H1 (cell line): Measurements from ENCODE around the gene KRT78. TPM values are rescaled to one million over a fixed set of nuclear protein-coding genes. Genes with fewer than 3 reads are reported as not detected.

Experiments used
- CTCF ChIA-PET: fragments of 300-600 bp; sonication (Branson Sonifier 250); formaldehyde crosslinking; loops from one replicate; lab custom pipeline; 2021; ENCODE audit not compliant: partially characterized antibody; lab: Charles Lee
- POLR2A ChIA-PET: fragments of 300-600 bp; sonication (Branson Sonifier 250); formaldehyde crosslinking; loops from one replicate; lab custom pipeline; 2021; ENCODE audit warnings: inconsistent platforms; ENCODE audit not compliant: partially characterized antibody; lab: Charles Lee
- DNase-seq, 2 experiments: peaks; one replicate each; pipeline versions ENCODE4 v3.0.0 to v3.0.0-alpha.2; 2010 to 2022; ENCODE audit warnings: low spot score in 2 of 2, low read depth in 1 of 2, mixed read lengths in 1 of 2
- FAIRE-seq: peaks from 2 replicates; lab custom pipeline; 2011; peaks lifted over from hg19 to GRCh38; lab: Jason Lieb, UNC
- H2AFZ ChIP-seq: 2 replicates; pipeline ENCODE4 v1.8.1; 2012; ENCODE audit warnings: low read length, inconsistent platforms
- H2AK5ac ChIP-seq: 2 replicates; pipeline ENCODE4 v1.6.1; 2013; ENCODE audit warnings: low read depth, low read length
- H2BK120ac ChIP-seq: replicated peaks from 2 replicates; pipeline ENCODE3; 2013; ENCODE audit warnings: low read depth, low read length, inconsistent platforms
- H2BK12ac ChIP-seq: 2 replicates; pipeline ENCODE4 v1.6.1; 2013; ENCODE audit warnings: low read depth, low read length
- H2BK15ac ChIP-seq: 2 replicates; pipeline ENCODE4 v1.6.1; 2013; ENCODE audit warnings: low read length
- H2BK20ac ChIP-seq: 2 replicates; pipeline ENCODE4 v1.6.1; 2013; ENCODE audit warnings: low read length
- H2BK5ac ChIP-seq: 2 replicates; pipeline ENCODE4 v1.6.1; 2013; ENCODE audit warnings: low read depth, low read length
- H3K14ac ChIP-seq: 2 replicates; pipeline ENCODE4 v1.6.1; 2013; ENCODE audit warnings: inconsistent platforms; ENCODE audit not compliant: insufficient read length
- H3K18ac ChIP-seq: 2 replicates; pipeline ENCODE4 v1.6.1; 2013; ENCODE audit warnings: low read length; ENCODE audit errors: extremely low read depth
- H3K23ac ChIP-seq: 2 replicates; pipeline ENCODE4 v1.6.1; 2013; ENCODE audit warnings: inconsistent platforms; ENCODE audit not compliant: insufficient read length
- H3K23me2 ChIP-seq: 2 replicates; pipeline ENCODE4 v1.6.1; 2013; ENCODE audit warnings: low read depth, low read length
- H3K27ac ChIP-seq: 2 replicates; pipeline ENCODE4 v1.6.1; 2011; ENCODE audit warnings: low read depth, low read length, inconsistent platforms
- H3K27me3 ChIP-seq, 4 experiments: replicated peaks in 1 of 4; 1 replicate in 1 of 4; 2 replicates in 3 of 4; pipeline versions ENCODE4 v1.6.1 to v1.8.1; 2011 to 2013; ENCODE audit warnings: low read length in 3 of 4, mild to moderate bottlenecking in 3 of 4, inconsistent platforms in 2 of 4, mixed read lengths in 2 of 4, moderate library complexity in 1 of 4; ENCODE audit not compliant: control insufficient read depth in 3 of 4, insufficient read depth in 3 of 4; ENCODE audit errors: extremely low read depth in 1 of 4
- H3K36me3 ChIP-seq, 4 experiments: 2 replicates each; pipeline versions ENCODE4 v1.6.1 to v1.8.1; 2011 to 2013; ENCODE audit warnings: mild to moderate bottlenecking in 4 of 4, low read length in 3 of 4, moderate library complexity in 2 of 4, control low read depth in 1 of 4, inconsistent platforms in 1 of 4; ENCODE audit not compliant: insufficient read depth in 4 of 4, control insufficient read depth in 2 of 4
- H3K4ac ChIP-seq: replicated peaks from 2 replicates; pipeline ENCODE3; 2013; ENCODE audit warnings: low read length, low read depth, mixed read lengths, inconsistent platforms; ENCODE audit not compliant: insufficient read length
- H3K4me1 ChIP-seq, 4 experiments: replicated peaks in 1 of 4; 1 replicate in 1 of 4; 2 replicates in 3 of 4; pipeline versions ENCODE4 v1.6.1 to v1.8.1; 2011 to 2013; ENCODE audit warnings: low read length in 3 of 4, inconsistent platforms in 2 of 4, mixed read lengths in 1 of 4; ENCODE audit not compliant: insufficient read depth in 4 of 4, control insufficient read depth in 3 of 4
- H3K4me2 ChIP-seq, 2 experiments: 2 replicates each; pipeline versions ENCODE4 v1.6.1 to v1.8.1; 2011 to 2013; ENCODE audit warnings: low read depth in 2 of 2, low read length in 2 of 2, control low read depth in 1 of 2, inconsistent platforms in 1 of 2, mild to moderate bottlenecking in 1 of 2; ENCODE audit not compliant: insufficient read depth in 1 of 2
- H3K4me3 ChIP-seq, 4 experiments: fragments of 200-600, 300-600 bp in 1 of 4; sonication (generic), shearing (Covaris generic), sonication (Bioruptor Twin) in 1 of 4; 2 replicates each; pipeline versions ENCODE4 v1.5.1 to v1.8.1; 2011 to 2016; ENCODE audit warnings: low read length in 4 of 4, low read depth in 3 of 4, control low read depth in 2 of 4, inconsistent platforms in 2 of 4, mild to moderate bottlenecking in 2 of 4, mixed read lengths in 1 of 4, moderate library complexity in 1 of 4; ENCODE audit not compliant: insufficient read depth in 2 of 4; ENCODE audit errors: extremely low read depth in 1 of 4
- H3K56ac ChIP-seq: replicated peaks from 2 replicates; pipeline ENCODE3; 2013; ENCODE audit warnings: low read depth, mild to moderate bottlenecking, mixed read lengths, low read length, inconsistent platforms; ENCODE audit not compliant: insufficient read length
- H3K79me1 ChIP-seq: 2 replicates; pipeline ENCODE4 v1.6.1; 2013; ENCODE audit warnings: low read depth, low read length, control low read depth
- H3K79me2 ChIP-seq, 2 experiments: 2 replicates each; pipeline versions ENCODE4 v1.6.1 to v1.8.1; 2012 to 2013; ENCODE audit warnings: low read length in 2 of 2, mild to moderate bottlenecking in 2 of 2, inconsistent platforms in 1 of 2; ENCODE audit not compliant: insufficient read depth in 2 of 2, control insufficient read depth in 1 of 2
- H3K9ac ChIP-seq, 4 experiments: replicated peaks in 1 of 4; 1 replicate in 1 of 4; 2 replicates in 3 of 4; pipeline versions ENCODE4 v1.6.1 to v1.8.1; 2011 to 2013; ENCODE audit warnings: low read depth in 3 of 4, low read length in 3 of 4, control low read depth in 2 of 4, mild to moderate bottlenecking in 2 of 4, moderate library complexity in 2 of 4, inconsistent platforms in 1 of 4; ENCODE audit errors: extremely low read depth in 1 of 4
- H3K9me3 ChIP-seq, 2 experiments: 2 replicates each; pipeline versions ENCODE4 v1.6.1 to v1.8.1; 2012 to 2013; ENCODE audit warnings: mild to moderate bottlenecking in 2 of 2, moderate library complexity in 2 of 2, control low read depth in 1 of 2, inconsistent platforms in 1 of 2, low read depth in 1 of 2, low read length in 1 of 2, mixed read lengths in 1 of 2; ENCODE audit not compliant: insufficient read depth in 2 of 2
- H4K20me1 ChIP-seq, 2 experiments: replicated peaks in 1 of 2; 2 replicates each; pipeline versions ENCODE3 to v1.8.1; 2011 to 2013; ENCODE audit warnings: inconsistent platforms in 2 of 2, low read length in 2 of 2, mild to moderate bottlenecking in 1 of 2; ENCODE audit not compliant: insufficient read depth in 2 of 2, control insufficient read depth in 1 of 2
- H4K5ac ChIP-seq: 2 replicates; pipeline ENCODE4 v1.6.1; 2013; ENCODE audit warnings: low read length, low read depth, mixed read lengths, inconsistent platforms; ENCODE audit not compliant: insufficient read length
- H4K8ac ChIP-seq: 2 replicates; pipeline ENCODE4 v1.8.0; 2013; ENCODE audit warnings: mild to moderate bottlenecking, moderate library complexity, low read length, inconsistent platforms; ENCODE audit not compliant: insufficient read depth; ENCODE audit errors: extremely low read depth
- H4K91ac ChIP-seq: replicated peaks from 2 replicates; pipeline ENCODE3; 2013; ENCODE audit warnings: low read length, mixed read lengths, inconsistent platforms; ENCODE audit not compliant: insufficient read length
- KDM5A ChIP-seq: fragments of 200-600 bp; IDR thresholded peaks from 2 replicates; pipeline ENCODE4 v1.7.1; 2012; ENCODE audit warnings: mild to moderate bottlenecking, low read length, inconsistent platforms, mixed read lengths
- POLR2AphosphoS5 ChIP-seq: IDR thresholded peaks from 2 replicates; pipeline ENCODE4 v1.6.1; 2011; ENCODE audit warnings: low read depth, low read length
- POU5F1 ChIP-seq: IDR thresholded peaks from 2 replicates; pipeline ENCODE4 v1.6.1; 2011; ENCODE audit warnings: low read depth, mild to moderate bottlenecking, low read length, moderate library complexity
- RNF2 ChIP-seq: fragments of 200-900, 300-1000 bp; sonication (generic); IDR thresholded peaks from 2 replicates; pipeline ENCODE4 v1.7.1; 2016; ENCODE audit warnings: borderline replicate concordance, low read depth, mild to moderate bottlenecking, antibody characterized with exemption, low read length; ENCODE audit not compliant: poor library complexity, severe bottlenecking; ENCODE audit errors: missing control alignments
- SIN3A ChIP-seq, 2 experiments: IDR thresholded peaks in 1 of 2; conservative IDR thresholded peaks in 1 of 2; 2 replicates each; pipeline ENCODE4 v1.6.1; 2011 to 2012; ENCODE audit warnings: low read length in 2 of 2, improper control_type of control experiment in 1 of 2, low read depth in 1 of 2, mild to moderate bottlenecking in 1 of 2
- SUZ12 ChIP-seq: fragments of 200-600 bp; sonication (generic); IDR thresholded peaks from 2 replicates; pipeline ENCODE4 v1.6.1; 2012; ENCODE audit warnings: mild to moderate bottlenecking, inconsistent platforms, low read length, moderate library complexity, mixed read lengths
- TBP ChIP-seq: IDR thresholded peaks from 2 replicates; pipeline ENCODE4 v1.6.1; 2011; ENCODE audit warnings: low read depth, low read length, improper control_type of control experiment
- YY1 ChIP-seq: IDR thresholded peaks from 2 replicates; pipeline ENCODE4 v1.6.1; 2011; ENCODE audit warnings: low read depth, mild to moderate bottlenecking, low read length
- whole genome bisulfite sequencing, 2 experiments: shearing (Covaris generic) in 1 of 2; methylation state at CpG; one replicate each; pipeline versions ENCODE4 v1.1.6 to v1.1.7; 2013 to 2015; ENCODE audit warnings: low lambda C conversion rate in 2 of 2, mixed read lengths in 2 of 2, inconsistent platforms in 1 of 2, low coverage in 1 of 2, missing lambda C conversion rate in 1 of 2; ENCODE audit not compliant: insufficient replicate concordance in 2 of 2, insufficient coverage in 1 of 2, insufficient read length in 1 of 2; ENCODE audit errors: extremely low coverage in 1 of 2, missing lambda C conversion rate in 1 of 2; 5-methylcytosine and 5-hydroxymethylcytosine counted together
- polyA plus RNA-seq, 7 experiments: library from polyadenylated mRNA; depleted of rRNA in 3 of 7; stranded (reverse) in 5 of 7; unstranded in 2 of 7; fragments of >200 nt in 5 of 7; fragments of 200-250 nt in 2 of 7; gene quantifications; 1 replicate in 5 of 7; 2 replicates in 1 of 7; 4 replicates in 1 of 7; pipeline versions ENCODE4 v1.2.1 to v1.2.3, GENCODE V29; 2011 to 2013; ENCODE audit warnings: missing spikeins in 2 of 7, mixed read lengths in 2 of 7
- total RNA-seq: library from RNA; stranded (reverse); fragmentation: NEBNext Ultra II Directional; extraction: Animal tissue kit (Norgen Biotek cat#: 25700); gene quantifications from 2 replicates; pipeline ENCODE4 v1.2.1, GENCODE V29; 2021

The KRT78 gene
- total and polyA plus RNA-seq, 2 of the 8 experiments (the other 6 are each of a cell fraction or from before 2014, with no cell fraction given), result not detected

GRCh38 chr12:52788192-52788875, 60.5 kb downstream of the KRT78 start:
- H2AK5ac ChIP-seq, result no peak overlapping the region
- H3K27ac ChIP-seq, result no peak overlapping the region
- no peak overlapping the region for H2BK5ac ChIP-seq
- H2BK120ac ChIP-seq, result no peak overlapping the region
- no peaks in the 10 kb centered on the region for H3K9me3 ChIP-seq
- no peaks in the 10 kb centered on the region for H3K27me3 ChIP-seq
- H3K4ac ChIP-seq, result no peak overlapping the region
- H4K20me1 ChIP-seq, result no peaks in the 10 kb centered on the region
- no peaks in the 10 kb centered on the region for H3K79me1 ChIP-seq
- no peaks in the 10 kb centered on the region for H3K4me1 ChIP-seq
- H3K9ac ChIP-seq, result no peak overlapping the region
- H3K23ac ChIP-seq, result no peak overlapping the region
- no peaks in the 10 kb centered on the region for H3K23me2 ChIP-seq
- H3K79me2 ChIP-seq, result no peaks in the 10 kb centered on the region
- POLR2A ChIA-PET, result interaction anchor here (1.1 kb wide), 1 partner anchor 14 kb away, joined by 3 read pairs; no protein-coding TSS in a partner anchor
- H2BK15ac ChIP-seq, result no peak overlapping the region
- H4K91ac ChIP-seq, result no peak overlapping the region
- no peak overlapping the region for H3K14ac ChIP-seq
- no peak overlapping the region for H4K5ac ChIP-seq
- no peak overlapping the region for H3K56ac ChIP-seq
- no peak overlapping the region for H3K4me3 ChIP-seq
- no peak overlapping the region for H2AFZ ChIP-seq
- no peak for TF ChIP-seq SUZ12
- TF ChIP-seq KDM5A, result no peak
- TF ChIP-seq RNF2, result no peak
- no peak for TF ChIP-seq POU5F1
- no peak for TF ChIP-seq TBP
- no peak for TF ChIP-seq SIN3A (conservative IDR thresholded peaks at IDR 0.05 in 1 of 2, IDR thresholded peaks at IDR 0.05 in 1 of 2; ENCODE audit: low read depth in 1 of 2, low read length in 2 of 2)
- TF ChIP-seq POLR2AphosphoS5, result no peak
- no peak for TF ChIP-seq YY1
- TF ChIP-seq, all 59 proteins: peak for 0
- Histone ChIP-seq H3K36me3 (no peaks in the 10 kb centered on the region), H3K4me2 (no peak overlapping the region), H2BK12ac (no peak overlapping the region), H2BK20ac (no peak overlapping the region), H4K8ac (no peak overlapping the region), H3K18ac (no peak overlapping the region)
- DNase-seq (no peak), FAIRE-seq (no peak)
- CTCF ChIA-PET, result interaction anchor here (1.0 to 2.2 kb wide), 8 partner anchors 8 to 193 kb away, joined by 3 to 6 read pairs (median 4); partner anchors contain the start of gene KRT76
- WGBS, 2 experiments, result 87% methylated on average over 6 of the region's 6 CpGs; no CpG with 5 or more reads in 1 of the 2 experiments
